Measurements from ENCODE around the gene DNAH14. TPM values are rescaled to one million over a fixed set of nuclear protein-coding genes. Genes with fewer than 3 reads are reported as not detected.
"Not testable (repeated sequence)": the region's sequence is repeated elsewhere in the genome, so short reads cannot be mapped to it uniquely, and the experiment has no call there.

Gene DNAH14
- total and polyA plus RNA-seq, 2 donors (not counting 1 experiment from before 2014, with no cell fraction given) = not detected

DNA sequence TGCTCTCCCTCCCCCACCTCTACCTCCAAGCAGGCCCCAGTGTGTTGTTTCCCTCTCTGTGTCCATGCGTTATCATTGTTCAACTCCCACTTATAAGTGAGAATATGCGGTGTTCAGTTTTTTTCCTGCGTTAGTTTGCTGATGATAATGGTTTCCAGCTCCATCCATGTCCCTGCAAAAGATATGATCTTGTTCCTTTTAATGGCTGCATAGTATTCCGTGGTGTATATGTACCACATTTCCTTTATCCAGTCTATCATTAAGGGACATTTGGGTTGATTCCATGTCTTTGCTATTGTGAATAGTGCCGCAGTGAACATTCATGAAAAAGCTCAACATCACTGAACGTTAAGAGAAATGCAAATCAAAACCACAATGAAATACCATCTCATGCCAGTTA, 58.6 kb downstream of the DNAH14 start:
- Histone ChIP-seq H2AFZ (ENCODE audit: insufficient read depth, low read depth, low read length, poor library complexity, severe bottlenecking) (no peak overlapping the region), H3K4me1 (ENCODE audit: control insufficient read depth in 2 of 2, insufficient read depth in 2 of 2, low read length in 2 of 2) (no peaks in the 10 kb centered on the region), H4K20me1 (ENCODE audit: control insufficient read depth, insufficient read depth, low read length, poor library complexity, severe bottlenecking) (no peaks in the 10 kb centered on the region), H3K27me3 (replicated peaks in 1 of 4; ENCODE audit: control extremely low read depth in 1 of 4, control insufficient read depth in 3 of 4, insufficient read depth in 4 of 4, low read length in 3 of 4) (no peaks in the 10 kb centered on the region), H3K36me3 (replicated peaks in 1 of 2; ENCODE audit: control extremely low read depth in 1 of 2, control insufficient read depth in 1 of 2, extremely low read depth in 1 of 2, insufficient read depth in 2 of 2, low read length in 1 of 2) (no peaks in the 10 kb centered on the region), H3K4me3 (ENCODE audit: control extremely low read depth in 1 of 5, extremely low read depth in 1 of 5, insufficient read depth in 1 of 5, low read depth in 2 of 5, low read length in 4 of 5) (no peak overlapping the region), H3K4me2 (replicated peaks; ENCODE audit: low read depth, low read length, poor library complexity, severe bottlenecking) (no peak overlapping the region), H3K27ac (ENCODE audit: low read length in 2 of 2) (no peak overlapping the region), H3K9me3 (ENCODE audit: control extremely low read depth in 1 of 3, control insufficient read depth in 2 of 3, insufficient read depth in 1 of 3, low read length in 2 of 3) (no peaks in the 10 kb centered on the region), H3K9ac (ENCODE audit: low read length) (no peak overlapping the region), H3K79me2 (ENCODE audit: control insufficient read depth, insufficient read depth, low read length) (no peaks in the 10 kb centered on the region)
- DNase-seq (no peak), ATAC-seq (ENCODE audit: low read depth) (no peak)
- ChIA-PET POLR2A (no interaction called here), CTCF (no interaction called here)
- WGBS (ENCODE audit: insufficient coverage) = 100% methylated on average over 1 of the region's 6 CpGs
- Mint-ChIP-seq H3K27me3 (no peaks in the 10 kb centered on the region), H3K27ac (no peak overlapping the region), H3K4me3 (no peak overlapping the region), H3K9me3 (ENCODE audit: insufficient read depth) (no peaks in the 10 kb centered on the region), H3K4me1 (no peaks in the 10 kb centered on the region)
- no peak for TF ChIP-seq EZH2 (IDR thresholded peaks at IDR 0.05; ENCODE audit: borderline replicate concordance, insufficient read depth, low read depth, low read length, poor library complexity, severe bottlenecking)
- TF ChIP-seq, protein P1, sequence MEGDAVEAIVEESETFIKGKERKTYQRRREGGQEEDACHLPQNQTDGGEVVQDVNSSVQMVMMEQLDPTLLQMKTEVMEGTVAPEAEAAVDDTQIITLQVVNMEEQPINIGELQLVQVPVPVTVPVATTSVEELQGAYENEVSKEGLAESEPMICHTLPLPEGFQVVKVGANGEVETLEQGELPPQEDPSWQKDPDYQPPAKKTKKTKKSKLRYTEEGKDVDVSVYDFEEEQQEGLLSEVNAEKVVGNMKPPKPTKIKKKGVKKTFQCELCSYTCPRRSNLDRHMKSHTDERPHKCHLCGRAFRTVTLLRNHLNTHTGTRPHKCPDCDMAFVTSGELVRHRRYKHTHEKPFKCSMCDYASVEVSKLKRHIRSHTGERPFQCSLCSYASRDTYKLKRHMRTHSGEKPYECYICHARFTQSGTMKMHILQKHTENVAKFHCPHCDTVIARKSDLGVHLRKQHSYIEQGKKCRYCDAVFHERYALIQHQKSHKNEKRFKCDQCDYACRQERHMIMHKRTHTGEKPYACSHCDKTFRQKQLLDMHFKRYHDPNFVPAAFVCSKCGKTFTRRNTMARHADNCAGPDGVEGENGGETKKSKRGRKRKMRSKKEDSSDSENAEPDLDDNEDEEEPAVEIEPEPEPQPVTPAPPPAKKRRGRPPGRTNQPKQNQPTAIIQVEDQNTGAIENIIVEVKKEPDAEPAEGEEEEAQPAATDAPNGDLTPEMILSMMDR (IDR thresholded peaks at IDR 0.05) = no peak
- intact Hi-C loops (cut with micrococcal nuclease) = no loop called here

DNA sequence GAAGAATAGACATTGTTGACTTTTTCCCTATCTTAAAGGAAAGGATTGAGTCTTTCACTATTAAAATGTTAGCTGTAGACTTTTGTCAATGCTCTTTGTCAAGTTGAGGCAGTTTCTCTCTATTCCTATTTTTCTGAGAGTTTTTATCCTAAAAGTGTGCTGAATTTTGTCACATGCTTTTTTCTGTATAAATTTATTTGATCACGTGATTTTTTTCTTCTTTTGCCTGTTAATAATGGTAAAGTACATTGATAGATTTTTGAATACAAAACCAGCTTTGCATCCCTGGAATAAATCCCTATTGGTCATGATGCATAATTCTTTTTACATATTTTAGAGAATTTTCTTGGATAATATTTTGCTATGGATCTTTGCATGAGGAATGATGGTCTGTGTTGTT, 60.1 kb downstream of the DNAH14 start:
- POLR2A ChIA-PET = no interaction called here
- no peaks in the 10 kb centered on the region for H3K36me3 ChIP-seq (replicated peaks in 1 of 2; ENCODE audit: control extremely low read depth in 1 of 2, control insufficient read depth in 1 of 2, extremely low read depth in 1 of 2, insufficient read depth in 2 of 2, low read length in 1 of 2)
- intact Hi-C loops (cut with micrococcal nuclease) = no loop called here
- Mint-ChIP-seq H3K27ac (no peak overlapping the region), H3K4me3 (no peak overlapping the region), H3K27me3 (no peaks in the 10 kb centered on the region), H3K4me1 (no peaks in the 10 kb centered on the region), H3K9me3 (ENCODE audit: insufficient read depth) (peaks cover under 1% of the 10 kb centered on the region)
- H3K27me3 ChIP-seq (replicated peaks in 1 of 4; ENCODE audit: control extremely low read depth in 1 of 4, control insufficient read depth in 3 of 4, insufficient read depth in 4 of 4, low read length in 3 of 4) = no peaks in the 10 kb centered on the region
- H3K79me2 ChIP-seq (ENCODE audit: control insufficient read depth, insufficient read depth, low read length) = no peaks in the 10 kb centered on the region
- H4K20me1 ChIP-seq (ENCODE audit: control insufficient read depth, insufficient read depth, low read length, poor library complexity, severe bottlenecking) = no peaks in the 10 kb centered on the region
- H3K4me2 ChIP-seq (replicated peaks; ENCODE audit: low read depth, low read length, poor library complexity, severe bottlenecking) = no peak overlapping the region
- no peaks in the 10 kb centered on the region for H3K4me1 ChIP-seq (ENCODE audit: control insufficient read depth in 2 of 2, insufficient read depth in 2 of 2, low read length in 2 of 2)
- no peak overlapping the region for H3K9ac ChIP-seq (ENCODE audit: low read length)
- DNase-seq = no peak
- no peak overlapping the region for H2AFZ ChIP-seq (ENCODE audit: insufficient read depth, low read depth, low read length, poor library complexity, severe bottlenecking)
- TF ChIP-seq EZH2 (IDR thresholded peaks at IDR 0.05; ENCODE audit: borderline replicate concordance, insufficient read depth, low read depth, low read length, poor library complexity, severe bottlenecking) = no peak
- TF ChIP-seq, protein P1 (IDR thresholded peaks at IDR 0.05) = no peak
- ATAC-seq (ENCODE audit: low read depth) = no peak
- no peaks in the 10 kb centered on the region for H3K9me3 ChIP-seq (ENCODE audit: control extremely low read depth in 1 of 3, control insufficient read depth in 2 of 3, insufficient read depth in 1 of 3, low read length in 2 of 3)
- H3K4me3 ChIP-seq (ENCODE audit: control extremely low read depth in 1 of 5, extremely low read depth in 1 of 5, insufficient read depth in 1 of 5, low read depth in 2 of 5, low read length in 4 of 5) = no peak overlapping the region
- WGBS (ENCODE audit: insufficient coverage) = no CpG with 5 or more reads among the region's 1 CpG
- CTCF ChIA-PET = no interaction called here
- H3K27ac ChIP-seq (ENCODE audit: low read length in 2 of 2) = no peak overlapping the region

- POLR2A ChIA-PET; H3K4me1 Mint-ChIP-seq; intact Hi-C loops (cut with micrococcal nuclease); H3K27me3 ChIP-seq (replicated peaks in 1 of 4; ENCODE audit: control extremely low read depth in 1 of 4, control insufficient read depth in 3 of 4, insufficient read depth in 4 of 4, low read length in 3 of 4); DNase-seq; H3K9me3 Mint-ChIP-seq (ENCODE audit: insufficient read depth); H3K4me3 ChIP-seq (ENCODE audit: control extremely low read depth in 1 of 5, extremely low read depth in 1 of 5, insufficient read depth in 1 of 5, low read depth in 2 of 5, low read length in 4 of 5); H3K36me3 ChIP-seq (replicated peaks in 1 of 2; ENCODE audit: control extremely low read depth in 1 of 2, control insufficient read depth in 1 of 2, extremely low read depth in 1 of 2, insufficient read depth in 2 of 2, low read length in 1 of 2); H4K20me1 ChIP-seq (ENCODE audit: control insufficient read depth, insufficient read depth, low read length, poor library complexity, severe bottlenecking); ATAC-seq (ENCODE audit: low read depth); H3K27me3 Mint-ChIP-seq; H2AFZ ChIP-seq (ENCODE audit: insufficient read depth, low read depth, low read length, poor library complexity, severe bottlenecking); H3K27ac ChIP-seq (ENCODE audit: low read length in 2 of 2); H3K9ac ChIP-seq (ENCODE audit: low read length); H3K27ac Mint-ChIP-seq; H3K4me3 Mint-ChIP-seq; H3K79me2 ChIP-seq (ENCODE audit: control insufficient read depth, insufficient read depth, low read length); H3K4me2 ChIP-seq (replicated peaks; ENCODE audit: low read depth, low read length, poor library complexity, severe bottlenecking); CTCF ChIA-PET; H3K4me1 ChIP-seq (ENCODE audit: control insufficient read depth in 2 of 2, insufficient read depth in 2 of 2, low read length in 2 of 2): not testable (repeated sequence)
- WGBS (ENCODE audit: insufficient coverage) = no CpG with 5 or more reads among the region's 5 CpGs
- peaks cover 4 to 11% (median 6%) of the 10 kb centered on the region in 3 donors for H3K9me3 ChIP-seq (ENCODE audit: control extremely low read depth in 1 of 3, control insufficient read depth in 2 of 3, insufficient read depth in 1 of 3, low read length in 2 of 3)
These were observed 62.1 kb downstream of the DNAH14 start for GRCh38 chr1:224991550-224991949.

Data from B cell (primary cell).